Fibroblast of skin of back (primary cell): ENCODE results near the gene APH1A. TPM values are rescaled to one million over a fixed set of nuclear protein-coding genes. Genes with fewer than 3 reads are reported as not detected.
"Not testable (repeated sequence)": the region's sequence is repeated elsewhere in the genome, so short reads cannot be mapped to it uniquely, and the experiment has no call there.

ENCODE experiments used
- DNase-seq: peaks from one replicate; pipeline ENCODE4 v3.0.0-alpha.2; 2013
- polyA plus RNA-seq, 2 experiments: library from polyadenylated mRNA; unstranded; fragments of 120-200 nt; gene quantifications; one replicate each; pipeline ENCODE4 v1.2.1, GENCODE V29; 2013; ENCODE audit not compliant: insufficient read length in 2 of 2

The APH1A gene
- 103 TPM for polyA plus RNA-seq (2013, experiment 1 of 2; ENCODE audit: insufficient read length)
- polyA plus RNA-seq (2013, experiment 2 of 2; ENCODE audit: insufficient read length): 65.7 TPM

DNA sequence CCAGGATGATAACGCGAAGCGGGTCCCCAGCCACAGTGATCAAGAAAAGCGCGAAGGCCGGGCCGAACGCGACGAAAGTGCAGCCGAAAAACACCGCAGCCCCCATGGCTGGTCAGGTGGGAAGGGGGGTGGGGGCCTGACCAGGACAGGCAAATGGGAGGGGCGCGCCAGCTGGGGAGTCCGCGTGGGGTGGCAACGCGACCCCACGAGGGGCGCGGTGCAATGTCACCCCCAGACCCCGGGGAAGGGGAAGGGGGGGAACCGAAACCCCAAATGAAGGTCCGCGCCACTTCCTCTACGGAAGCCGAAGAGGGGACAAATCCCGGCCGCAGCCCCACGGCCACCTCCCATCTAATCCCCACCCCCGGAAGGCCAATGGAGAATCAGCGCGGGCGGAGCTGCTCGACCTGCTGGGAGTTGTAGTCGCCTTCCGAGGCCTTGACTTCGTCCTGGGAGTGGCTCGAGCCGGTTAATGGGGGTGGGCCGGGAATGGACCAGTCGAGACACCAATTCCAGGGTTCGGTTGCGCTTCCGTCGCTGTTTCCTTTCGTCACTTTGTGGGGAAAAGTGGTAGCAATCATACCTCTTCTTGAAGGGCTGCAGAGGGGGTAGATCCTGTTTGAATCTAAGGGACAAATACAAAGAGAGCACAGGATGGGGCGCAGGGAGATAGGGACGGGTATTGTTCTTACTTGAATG, at the start of gene APH1A:
TSS of gene APH1A (minus strand) at position 312 of the 699 bp plus-strand sequence. CDS start at position 106, 206 bp downstream.
- peak; percentile 99 for DNase-seq

DNA sequence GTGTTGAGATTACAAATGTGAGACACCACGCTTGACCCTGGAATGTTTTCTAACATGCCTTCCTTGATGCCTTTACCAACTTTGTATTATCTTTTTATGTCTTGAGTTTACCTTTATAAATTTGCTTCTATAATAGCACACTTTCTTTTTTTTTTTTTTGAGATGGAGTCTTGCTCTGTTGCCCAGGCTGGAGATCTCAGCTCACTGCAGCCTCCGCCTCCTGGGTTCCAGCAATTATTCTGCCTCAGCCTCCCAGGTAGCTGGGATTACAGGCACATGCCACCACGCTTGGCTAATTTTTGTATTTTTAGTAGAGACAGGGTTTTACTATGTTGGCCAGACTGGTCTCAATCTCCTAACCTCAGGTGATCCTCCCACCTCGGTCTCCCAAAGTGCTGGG, 45.9 kb upstream of the APH1A start:
- DNase-seq: not testable (repeated sequence)

DNA sequence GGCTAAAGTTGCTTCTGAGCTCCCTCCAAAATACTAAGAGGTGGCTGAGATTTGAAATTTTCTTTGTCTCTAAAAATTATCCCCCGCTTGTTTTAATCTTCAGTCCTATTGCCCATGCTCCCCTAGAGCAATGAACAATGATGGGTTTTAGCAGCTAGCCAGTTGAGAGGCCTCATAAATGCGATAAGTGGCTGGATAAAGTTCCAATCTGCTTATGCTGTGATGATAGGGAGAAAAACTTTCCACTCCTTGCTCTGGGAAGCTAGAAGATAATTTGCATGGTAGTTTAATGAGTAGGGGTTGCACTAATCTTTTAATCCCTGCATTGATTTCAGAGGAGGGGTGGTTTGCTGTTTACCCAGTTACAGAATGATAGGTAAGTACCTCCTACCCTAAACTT, 42.9 kb upstream of the APH1A start:
- no peak for DNase-seq

DNA sequence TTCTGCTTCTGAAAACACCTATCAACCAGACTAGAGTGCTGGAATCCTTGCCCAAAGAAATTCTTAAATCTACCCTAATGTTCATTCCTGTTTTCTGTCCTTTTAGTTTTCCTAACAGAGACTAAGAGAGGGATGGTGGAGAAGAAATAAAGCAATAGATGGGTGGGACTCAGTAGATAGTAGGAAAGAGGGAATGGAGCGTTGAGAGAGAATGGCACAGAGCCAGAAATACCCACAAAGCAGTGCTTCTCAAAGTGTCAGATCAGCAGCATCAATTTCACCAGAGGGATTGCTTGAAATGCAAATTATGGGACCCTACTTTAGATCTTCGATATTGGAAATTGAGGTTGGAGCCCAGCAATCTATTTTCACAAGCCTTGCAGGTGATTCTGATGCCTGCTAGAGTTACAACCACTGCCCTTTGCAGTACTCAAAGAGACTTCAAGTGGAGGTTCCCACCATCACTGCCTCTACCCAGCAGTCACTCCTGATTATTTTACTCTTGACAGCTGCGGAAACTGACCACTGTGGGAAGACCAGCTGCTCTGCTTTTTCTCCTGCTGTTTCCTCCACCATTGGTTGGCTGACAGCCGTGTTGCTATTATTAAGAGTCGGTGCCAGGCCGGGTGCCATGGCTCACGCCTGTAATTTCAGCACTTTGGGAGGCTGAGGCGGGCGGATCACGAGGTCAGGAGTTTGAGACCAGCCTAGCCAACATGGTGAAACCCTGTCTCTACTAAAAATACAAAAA, 41.1 kb upstream of the APH1A start:
- no peak for DNase-seq

- not testable (repeated sequence) for DNase-seq
Observed at GRCh38 chr1:150308585-150308984, 39.8 kb upstream of the APH1A start.

GRCh38 chr1:150302902-150303301, 34.1 kb upstream of the APH1A start:
- no peak for DNase-seq

GRCh38 chr1:150302338-150302737, 33.5 kb upstream of the APH1A start:
- DNase-seq: no peak

- no peak for DNase-seq
Observed at GRCh38 chr1:150299716-150300115, 30.9 kb upstream of the APH1A start.

DNA sequence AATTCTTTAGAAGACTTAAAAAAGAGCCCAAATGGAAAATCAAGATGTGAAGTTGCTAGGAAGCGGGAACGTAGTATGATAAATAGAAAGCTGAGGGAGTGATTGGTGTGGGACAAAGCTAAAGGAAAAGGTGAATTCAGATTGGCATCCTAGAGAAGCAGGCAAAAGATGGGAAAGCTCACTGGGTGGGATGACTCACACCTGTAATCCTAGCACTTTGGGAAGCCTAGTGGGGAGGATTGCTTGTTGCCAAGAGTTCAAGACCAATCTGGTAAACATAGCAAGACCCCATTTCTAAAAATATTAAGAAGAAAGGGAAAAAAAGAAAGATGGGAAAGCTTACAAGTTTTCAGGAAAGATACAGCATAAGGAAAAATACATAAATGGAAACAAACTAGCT, 26.7 kb upstream of the APH1A start:
- DNase-seq: no peak

DNA sequence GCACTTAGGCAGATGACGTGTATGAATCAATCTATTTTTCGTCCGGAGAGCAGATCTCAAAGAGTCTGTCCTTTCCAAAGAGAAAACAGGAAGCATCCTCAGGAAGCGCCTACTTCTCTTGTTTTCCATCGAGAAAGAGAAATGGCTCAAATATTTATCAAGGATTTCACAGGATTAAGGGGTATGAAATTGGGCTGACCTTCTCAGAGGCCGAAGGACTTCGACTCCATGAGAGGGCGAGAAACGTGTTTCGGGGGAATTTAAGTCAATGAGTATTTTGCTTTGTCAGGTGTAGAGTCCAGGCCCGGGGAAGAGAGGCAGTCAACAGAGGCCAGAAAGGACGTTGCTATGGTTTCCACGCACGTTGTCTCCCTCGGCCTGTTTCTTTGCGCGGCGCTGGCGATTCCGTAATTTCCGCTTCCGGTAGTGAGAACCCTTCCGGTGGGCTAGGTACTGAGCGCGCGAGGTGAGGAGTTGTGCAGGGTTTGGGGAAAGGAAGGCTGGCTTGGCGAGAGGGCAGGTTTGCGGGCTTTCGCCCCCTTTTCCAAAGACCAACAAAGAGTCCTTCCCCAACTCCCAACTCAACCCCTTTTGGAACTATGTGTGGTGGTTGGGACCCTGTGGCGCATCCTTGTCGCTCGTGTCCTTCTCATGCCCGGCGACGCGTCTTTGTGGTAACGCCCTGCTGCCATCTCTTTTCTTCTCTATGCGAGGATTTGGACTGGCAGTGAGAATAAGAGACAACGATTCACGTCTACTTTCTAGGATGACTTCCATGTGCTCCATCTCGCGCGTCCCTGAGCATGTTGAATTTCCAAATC, 24.8 kb upstream of the APH1A start, which contains the start of gene MRPS21:
TSS of gene MRPS21 (plus strand) at position 429 of the 821 bp plus-strand sequence. CDS start 506 bp downstream, outside the sequence.
- DNase-seq: peak; percentile 93

- no peak for DNase-seq
Observed at GRCh38 chr1:150288822-150289221, 20.0 kb upstream of the APH1A start.

GRCh38 chr1:150288382-150288781, 19.6 kb upstream of the APH1A start:
- DNase-seq: no peak

DNA sequence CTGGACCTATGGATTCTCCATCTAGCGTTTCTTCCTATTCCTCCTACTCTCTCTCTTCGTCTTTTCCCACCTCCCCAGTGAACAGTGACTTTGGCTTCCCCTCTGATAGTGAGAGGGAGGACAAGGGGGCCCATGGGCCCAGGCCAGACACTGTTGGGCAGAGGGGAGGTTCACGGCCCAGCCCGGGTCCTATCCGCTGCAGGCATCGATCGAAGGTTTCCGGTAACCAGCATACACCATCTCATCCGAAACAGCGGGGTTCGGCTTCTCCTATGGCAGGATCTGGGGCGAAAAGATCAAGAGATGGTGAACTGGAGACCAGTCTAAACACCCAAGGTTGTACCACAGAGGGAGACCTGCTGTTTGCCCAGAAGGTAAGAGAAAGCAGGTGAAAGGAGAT, 14.4 kb upstream of the APH1A start:
- no peak for DNase-seq

DNA sequence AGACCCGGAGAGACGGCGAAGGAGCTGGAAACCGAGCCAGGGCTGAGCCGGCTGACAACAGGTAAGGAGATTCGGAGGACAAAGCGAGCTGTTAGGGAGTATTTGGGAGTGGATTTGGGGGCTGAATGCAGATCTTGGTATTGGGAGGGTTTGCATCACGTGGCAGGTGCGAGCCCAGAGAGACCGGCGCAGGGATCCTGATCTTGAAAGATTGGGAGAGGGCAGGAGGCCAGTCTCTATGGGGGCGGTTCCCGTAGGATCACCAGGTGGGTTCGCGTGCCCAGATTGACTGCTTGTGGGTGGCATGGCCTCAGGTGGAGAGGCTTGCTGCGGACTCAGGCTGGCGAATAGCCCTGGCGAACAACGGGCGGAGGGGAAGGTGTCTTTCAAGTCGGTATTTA, 13.7 kb upstream of the APH1A start:
- DNase-seq: no peak

GRCh38 chr1:150281758-150282557, 13.1 kb upstream of the APH1A start, which contains the start of gene CIART:
Gene CIART, plus strand, starts transcription at chr1:150282554. Its CDS starts 714 bp downstream, at chr1:150283268.
- peak; percentile 100 for DNase-seq

DNA sequence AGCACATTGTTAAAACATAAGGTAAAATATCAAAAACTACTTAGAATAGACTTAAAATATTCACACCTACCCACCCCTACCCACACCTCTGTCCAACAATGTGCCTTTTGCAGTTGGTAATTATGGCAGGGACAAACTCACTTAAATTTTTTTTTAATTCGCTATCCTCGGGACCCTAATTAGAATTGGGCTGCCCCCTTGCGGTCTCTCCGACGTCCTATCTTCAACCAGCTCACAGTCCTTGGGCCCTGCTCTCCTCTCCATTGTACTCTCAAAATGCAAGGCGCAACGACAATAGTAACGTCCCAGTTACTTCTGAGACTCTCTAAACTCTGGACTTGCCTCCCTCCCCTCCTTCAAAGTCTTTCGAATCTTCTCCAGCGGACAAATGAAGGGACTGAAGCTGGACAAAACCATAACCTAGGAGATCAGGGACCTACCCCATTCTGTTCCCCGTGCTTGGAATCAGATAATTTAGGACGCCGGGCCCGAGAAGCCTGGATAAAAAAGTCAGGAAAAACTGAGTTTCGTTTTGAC, 12.5 kb upstream of the APH1A start:
- peak; percentile 74 for DNase-seq

- DNase-seq: no peak
Observed at GRCh38 chr1:150280138-150280707, 11.4 kb upstream of the APH1A start.

DNA sequence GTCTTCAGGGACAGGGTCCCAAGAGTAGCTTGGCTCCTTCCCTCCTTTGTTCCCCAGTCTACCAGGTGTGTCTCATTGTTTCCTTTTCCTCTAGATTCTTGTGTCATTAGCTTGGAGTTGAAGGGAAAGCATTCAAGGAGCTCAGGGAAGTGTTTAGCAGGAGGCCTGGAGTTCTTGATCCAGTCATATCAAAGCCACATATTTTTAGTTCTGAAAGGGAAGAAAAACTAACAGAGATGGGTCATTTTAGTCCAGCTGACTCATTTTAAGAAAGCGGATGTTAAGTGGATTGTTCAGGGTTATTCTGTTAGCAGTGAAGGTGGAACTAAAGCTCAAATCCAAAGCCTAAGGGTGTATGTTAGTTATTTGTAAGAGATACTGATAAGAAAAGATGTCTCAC, 4.5 kb upstream of the APH1A start:
- DNase-seq: peak; percentile 27

DNA sequence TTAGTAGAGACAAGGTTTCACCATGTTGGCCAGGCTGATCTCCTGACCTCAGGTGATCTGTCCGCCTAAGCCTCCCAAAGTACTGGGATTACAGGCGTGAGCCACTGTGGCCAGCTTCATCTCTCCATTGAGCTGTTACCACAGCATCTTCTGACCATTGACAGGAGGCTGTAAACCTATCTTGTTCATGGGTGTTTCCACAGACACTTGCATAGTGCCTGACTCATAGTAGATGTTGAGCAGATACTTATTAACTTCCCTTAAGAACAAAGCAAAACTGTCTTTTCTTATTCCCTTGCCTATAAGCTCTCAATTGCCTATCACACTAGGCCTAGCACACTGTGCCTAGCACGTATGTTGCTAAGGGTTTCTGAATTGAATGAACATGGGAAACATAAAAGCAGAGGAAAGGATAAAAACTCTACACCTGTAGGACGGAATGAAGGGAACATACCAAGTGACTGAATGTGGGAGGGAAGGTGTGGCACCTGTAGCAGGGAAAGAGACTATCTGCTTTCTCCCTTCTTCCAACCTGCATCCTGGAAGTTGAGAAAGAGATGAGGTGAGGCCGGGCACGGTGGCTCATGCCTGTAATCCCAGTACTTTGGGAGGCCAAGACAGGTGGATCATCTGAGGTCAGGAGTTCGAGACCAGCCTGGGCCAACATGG, 2.6 kb upstream of the APH1A start:
- DNase-seq: no peak

GRCh38 chr1:150269451-150269850, 635 bp upstream of the APH1A start:
- DNase-seq: no peak

- DNase-seq: peak; percentile 17
Observed at GRCh38 chr1:150268340-150268704, 494 bp downstream of the APH1A start.
